ENCODE data around the gene BYSL.

The BYSL gene

GRCh38 chr6:41917528-41917927, 3.8 kb upstream of the BYSL start:
- DNase-seq: no peak

GRCh38 chr6:41921712-41921998, 356 bp downstream of the BYSL start:
- DNase-seq: no peak

- no peak for DNase-seq
Measured at GRCh38 chr6:41922154-41922553, 855 bp downstream of the BYSL start.

- DNase-seq: no peak
Measured at GRCh38 chr6:41927253-41927652, 6.0 kb downstream of the BYSL start.

- no peak for DNase-seq
Measured at GRCh38 chr6:41929924-41930323, 8.6 kb downstream of the BYSL start.

GRCh38 chr6:41931792-41932191, 10.5 kb downstream of the BYSL start:
- no peak for DNase-seq

- DNase-seq: no peak
Measured at GRCh38 chr6:41932378-41932777, 11.1 kb downstream of the BYSL start.

GRCh38 chr6:41934278-41935192, 13.2 kb downstream of the BYSL start:
- no peak for DNase-seq

GRCh38 chr6:41935193-41935574, 13.9 kb downstream of the BYSL start:
- no peak for DNase-seq

- no peak for DNase-seq
Measured at GRCh38 chr6:41935685-41936072, 14.4 kb downstream of the BYSL start.

GRCh38 chr6:41936073-41936837, 15.0 kb downstream of the BYSL start:
- DNase-seq: peak; percentile 73 to 80

GRCh38 chr6:41937472-41937860, 16.2 kb downstream of the BYSL start:
- DNase-seq: no peak

GRCh38 chr6:41937861-41938574, 16.7 kb downstream of the BYSL start:
- DNase-seq: peak in 1 of 2 experiments; percentile 33

GRCh38 chr6:41938590-41939175, 17.4 kb downstream of the BYSL start:
- DNase-seq: no peak

- DNase-seq: peak; percentile 66 to 75
Measured at GRCh38 chr6:41939176-41939847, 18.0 kb downstream of the BYSL start.

- DNase-seq: peak; percentile 67 to 75
Measured at GRCh38 chr6:41939848-41940758, 18.8 kb downstream of the BYSL start.

GRCh38 chr6:41940759-41941279, 19.5 kb downstream of the BYSL start:
- peak; percentile 62 to 72 for DNase-seq

- peak; percentile 93 to 95 for DNase-seq
Measured at GRCh38 chr6:41941280-41942066, 20.2 kb downstream of the BYSL start, which contains the start of gene CCND3. Gene CCND3 (minus strand): TSS chr6:41941808. CDS start chr6:41941649, 159 bp downstream.

- no peak for DNase-seq
Measured at GRCh38 chr6:41942067-41942851, 21.0 kb downstream of the BYSL start.
